GM12878 (cell line): ENCODE data around the gene SCARB1. TPM values are rescaled to one million over a fixed set of nuclear protein-coding genes. Genes with fewer than 3 reads are reported as not detected.

Experiments used
- ATAC-seq: fragments of 200-7000 bp; cut with Tn5 transposase; 3 replicates; pipeline ENCODE4 v1.9.1; 2020; ENCODE audit warnings: mild to moderate bottlenecking, moderate library complexity
- BruUV-seq: library from RNA; stranded (reverse); fragments of 400-500 nt; replicated peaks from 2 replicates; lab custom pipeline; 2021; lab: Mats Ljungman, UMichigan
- CTCF ChIA-PET: fragments of 300-600 bp; sonication (Branson Sonifier 250); formaldehyde crosslinking; extraction: SDS; loops from one replicate; lab custom pipeline; 2021; ENCODE audit warnings: inconsistent platforms; lab: Yijun Ruan, JAX
- POLR2A ChIA-PET: fragments of 350-600 bp; formaldehyde crosslinking; extraction: SDS; loops from one replicate; lab custom pipeline; 2021; ENCODE audit warnings: inconsistent platforms; lab: Charles Lee
- RAD21 ChIA-PET: fragments of 300-600 bp; sonication (Branson Sonifier 250); formaldehyde crosslinking; loops from one replicate; lab custom pipeline; 2023; ENCODE audit warnings: antibody characterized with exemption; ENCODE audit not compliant: unreplicated experiment; lab: Charles Lee
- SMC1A ChIA-PET: fragments of 300-600 bp; sonication (Branson Sonifier 250); formaldehyde crosslinking; loops from one replicate; lab custom pipeline; 2023; ENCODE audit not compliant: unreplicated experiment, uncharacterized antibody; lab: Charles Lee
- DNase-seq: peaks from one replicate; pipeline ENCODE4 v3.0.0-alpha.2; 2011; ENCODE audit warnings: low read depth, low spot score
- FAIRE-seq: peaks from 3 replicates; lab custom pipeline; 2011; peaks lifted over from hg19 to GRCh38; lab: Jason Lieb, UNC
- H2AFZ ChIP-seq: 2 replicates; pipeline ENCODE4 v1.6.0; 2011; ENCODE audit warnings: low read depth, low read length, control low read depth; ENCODE audit not compliant: control insufficient read depth
- H3K27ac ChIP-seq: 2 replicates; pipeline ENCODE4 v1.5.1; 2011; ENCODE audit warnings: control low read depth; ENCODE audit not compliant: control insufficient read depth, insufficient read depth
- H3K27me3 ChIP-seq, 2 experiments: replicated peaks in 1 of 2; 2 replicates each; pipeline versions ENCODE4 v1.6.0 to v1.6.1; 2011; ENCODE audit warnings: low read length in 1 of 2; ENCODE audit not compliant: control insufficient read depth in 2 of 2, insufficient read depth in 2 of 2
- H3K36me3 ChIP-seq, 2 experiments: 2 replicates each; pipeline ENCODE4 v1.5.1; 2011; ENCODE audit warnings: low read length in 1 of 2; ENCODE audit not compliant: control insufficient read depth in 2 of 2, insufficient read depth in 2 of 2
- H3K4me1 ChIP-seq: 2 replicates; pipeline ENCODE4 v1.6.1; 2011; ENCODE audit warnings: mild to moderate bottlenecking, low read length, moderate library complexity, mixed read lengths; ENCODE audit not compliant: control insufficient read depth, insufficient read depth
- H3K4me2 ChIP-seq: 2 replicates; pipeline ENCODE4 v1.6.0; 2011; ENCODE audit warnings: control low read depth; ENCODE audit not compliant: control insufficient read depth, insufficient read depth
- H3K4me3 ChIP-seq: fragments of 200-600 bp; sonication (generic); 2 replicates; pipeline ENCODE4 v1.5.1; 2016
- H3K79me2 ChIP-seq: 2 replicates; pipeline ENCODE4 v1.6.0; 2011; ENCODE audit warnings: low read length; ENCODE audit not compliant: control insufficient read depth, insufficient read depth
- H3K9ac ChIP-seq: 2 replicates; pipeline ENCODE4 v1.8.0; 2011; ENCODE audit warnings: low read length, control low read depth, mixed read lengths; ENCODE audit not compliant: control insufficient read depth, insufficient read depth
- H3K9me3 ChIP-seq: replicated peaks from 3 replicates; pipeline ENCODE4 v1.5.1; 2011; ENCODE audit warnings: mild to moderate bottlenecking, low read length; ENCODE audit not compliant: control insufficient read depth, insufficient read depth
- H4K20me1 ChIP-seq: 2 replicates; pipeline ENCODE4 v1.6.0; 2011; ENCODE audit not compliant: control insufficient read depth, insufficient read depth
- CUX1 ChIP-seq: IDR thresholded peaks from 2 replicates; pipeline ENCODE4 v1.6.1; 2012; ENCODE audit warnings: improper control_type of control experiment, low read depth, low read length; ENCODE audit not compliant: insufficient replicate concordance
- HDAC2 ChIP-seq: fragments of 200-600 bp; sonication (generic); IDR thresholded peaks from 2 replicates; pipeline ENCODE4 v1.6.1; 2017
- IRF3 ChIP-seq: fragments of 450-650 bp; IDR thresholded peaks from 2 replicates; pipeline ENCODE4 v1.6.1; 2014; ENCODE audit warnings: mild to moderate bottlenecking
- MTA2 ChIP-seq: fragments of 450-650 bp; IDR thresholded peaks from 2 replicates; pipeline ENCODE4 v1.6.1; 2016; ENCODE audit warnings: low read depth, mild to moderate bottlenecking, moderate library complexity
- PAX5 ChIP-seq: IDR thresholded peaks from 2 replicates; pipeline ENCODE4 v1.6.1; 2011; ENCODE audit warnings: low read depth, low read length, borderline replicate concordance
- RELB ChIP-seq: fragments of 450-650 bp; IDR thresholded peaks from 2 replicates; pipeline ENCODE4 v1.6.1; 2017; ENCODE audit warnings: low read depth, mild to moderate bottlenecking, moderate library complexity
- SPI1 ChIP-seq: IDR thresholded peaks from 2 replicates; pipeline ENCODE4 v1.6.1; 2011; ENCODE audit warnings: low read depth, mild to moderate bottlenecking, low read length, moderate library complexity, borderline replicate concordance; ENCODE audit not compliant: insufficient read depth
- SREBF1 ChIP-seq: IDR thresholded peaks from 2 replicates; pipeline ENCODE4 v1.6.1; 2012; ENCODE audit warnings: mild to moderate bottlenecking, low read length
- STAT1 ChIP-seq: fragments of 450-650 bp; conservative IDR thresholded peaks from 2 replicates; pipeline ENCODE4 v1.6.1; 2014; ENCODE audit warnings: antibody characterized with exemption, mild to moderate bottlenecking
- YY1 ChIP-seq: IDR thresholded peaks from 2 replicates; pipeline ENCODE4 v1.6.1; 2011; ENCODE audit warnings: low read depth, mild to moderate bottlenecking, low read length
- ZBTB40 ChIP-seq: fragments of 450-650 bp; IDR thresholded peaks from 2 replicates; pipeline ENCODE4 v1.6.1; 2016; ENCODE audit warnings: mild to moderate bottlenecking, moderate library complexity, borderline replicate concordance
- WGBS: methylation state at CpG from one replicate; pipeline ENCODE4 v1.1.6; 2016; ENCODE audit warnings: low lambda C conversion rate; ENCODE audit not compliant: insufficient replicate concordance, insufficient coverage; ENCODE audit errors: missing lambda C conversion rate; 5-methylcytosine and 5-hydroxymethylcytosine counted together
- in situ Hi-C: fragments of 300-500 bp; cut with MboI; formaldehyde crosslinking; loops from 9 replicates; pipeline ENCODE4 v1.14.3; 2018; ENCODE audit warnings: mixed read lengths
- intact Hi-C: fragments of 100-400 bp; cut with micrococcal nuclease; formaldehyde crosslinking; loops from one replicate; pipeline ENCODE4 v1.14.2; 2022; ENCODE audit not compliant: unreplicated experiment
- polyA plus RNA-seq, 11 experiments: library from polyadenylated mRNA; depleted of rRNA in 4 of 11; unstranded in 6 of 11; stranded (reverse) in 5 of 11; fragments of >200 nt; fragmentation: Nextera tagmentation in 4 of 11; fragmentation: Illumina TruSeq in 1 of 11; extraction: Ambion mirVana in 4 of 11; extraction: Trizol in 1 of 11; gene quantifications; 1 replicate in 1 of 11; 2 replicates in 10 of 11; pipeline versions ENCODE4 v1.2.1 to v1.2.3, GENCODE V29; 2011 to 2016; ENCODE audit warnings: inconsistent platforms in 2 of 11, missing spikeins in 2 of 11, low read depth in 1 of 11
- total RNA-seq, 4 experiments: library from RNA; depleted of rRNA in 3 of 4; stranded (reverse); fragments of >200 nt in 3 of 4; fragmentation: Illumina TruSeq in 1 of 4; extraction: Trizol in 1 of 4; gene quantifications; 2 replicates each; pipeline versions ENCODE4 v1.2.1 to v1.2.3, GENCODE V29; 2013 to 2021

SCARB1 gene
- total and polyA plus RNA-seq, 10 of the 15 experiments (the other 5 are each of a cell fraction or from before 2014, with no cell fraction given): 0.34 to 104 (median 63.1) TPM

- Histone ChIP-seq H3K4me1 (no peaks in the 10 kb centered on the region; the same call in 1 of the 2 replicates), H3K36me3 (peaks cover 7 to 12% of the 10 kb centered on the region in 2 experiments), H3K4me2 (no peak overlapping the region), H3K9ac (no peak overlapping the region), H3K27ac (no peak overlapping the region), H3K4me3 (no peak overlapping the region), H3K27me3 (no peaks in the 10 kb centered on the region), H3K9me3 (no peaks in the 10 kb centered on the region), H4K20me1 (no peaks in the 10 kb centered on the region), H3K79me2 (peaks cover 35% of the 10 kb centered on the region), H2AFZ (no peak overlapping the region)
- 93% methylated on average over 8 of the region's 8 CpGs for WGBS
- no TSS peak for BruUV-seq
- RAD21 ChIA-PET: interaction anchor here (1.5 kb wide), 1 partner anchor 13 kb away, joined by 3 read pairs; no protein-coding TSS in a partner anchor
- no peak for ATAC-seq
- POLR2A ChIA-PET: no interaction called here
- FAIRE-seq: no peak
- DNase-seq: no peak
- intact Hi-C loops (no loop called here), in situ Hi-C loops (no loop called here)
- CTCF ChIA-PET: no interaction called here
- SMC1A ChIA-PET: no interaction called here
- TF ChIP-seq SPI1: no peak
- TF ChIP-seq IRF3: no peak
- TF ChIP-seq STAT1: no peak
- TF ChIP-seq YY1: no peak
- TF ChIP-seq RELB: no peak
- no peak for TF ChIP-seq SREBF1
- no peak for TF ChIP-seq ZBTB40
- TF ChIP-seq CUX1: no peak
- no peak for TF ChIP-seq MTA2
- no peak for TF ChIP-seq PAX5
- TF ChIP-seq HDAC2: no peak
These were observed 14.3 kb downstream of the SCARB1 start for GRCh38 chr12:124849382-124849781.
